ENCODE measurements around the gene GSAP. TPM values are rescaled to one million over a fixed set of nuclear protein-coding genes. Genes with fewer than 3 reads are reported as not detected.

GSAP gene
- total RNA-seq, 1 experiment from 2014 or later = 0.85 TPM

GRCh38 chr7:77450054-77450453, 33.9 kb upstream of the GSAP start:
- ChIA-PET CTCF (no interaction called here), POLR2A (no interaction called here)
- Histone ChIP-seq H3K9me3 (ENCODE audit: control insufficient read depth, insufficient read depth, low read depth, low read length) (no peaks in the 10 kb centered on the region), H3K36me3 (ENCODE audit: control insufficient read depth, insufficient read depth, low read length) (no peaks in the 10 kb centered on the region), H3K4me3 (ENCODE audit: low read depth in 2 of 2, low read length in 2 of 2) (no peak overlapping the region), H3K27me3 (ENCODE audit: control insufficient read depth, insufficient read depth, low read length) (no peaks in the 10 kb centered on the region), H3K4me1 (ENCODE audit: control insufficient read depth, insufficient read depth, low read length) (no peaks in the 10 kb centered on the region), H3K27ac (ENCODE audit: low read length) (no peak overlapping the region)
- intact Hi-C loops (cut with micrococcal nuclease; ENCODE audit: unreplicated experiment) = no loop called here
- BruUV-seq (replicated peaks) = no TSS peak
- ATAC-seq (no peak), DNase-seq (ENCODE audit: low read depth, low spot score) (no peak)
- in situ Hi-C loops (cut with HindIII; ENCODE audit: low pct_unique_long_range_greater_than_20kb, low sequenced_read_pairs) = no loop called here
- no peak for TF ChIP-seq REST (IDR thresholded peaks at IDR 0.05; ENCODE audit: insufficient read depth in 1 of 2, low read depth in 2 of 2, low read length in 1 of 2)

- CTCF ChIA-PET = no interaction called here
- BruUV-seq (replicated peaks) = no TSS peak
- no peaks in the 10 kb centered on the region for H3K4me1 ChIP-seq (ENCODE audit: control insufficient read depth, insufficient read depth, low read length)
- H3K36me3 ChIP-seq (ENCODE audit: control insufficient read depth, insufficient read depth, low read length) = no peaks in the 10 kb centered on the region
- no peak overlapping the region for H3K27ac ChIP-seq (ENCODE audit: low read length)
- H3K4me3 ChIP-seq (ENCODE audit: low read depth in 2 of 2, low read length in 2 of 2) = no peak overlapping the region
- intact Hi-C loops (cut with micrococcal nuclease; ENCODE audit: unreplicated experiment) (no loop called here), in situ Hi-C loops (cut with HindIII; ENCODE audit: low pct_unique_long_range_greater_than_20kb, low sequenced_read_pairs) (no loop called here)
- TF ChIP-seq SIN3A (IDR thresholded peaks at IDR 0.05; ENCODE audit: borderline replicate concordance, insufficient read depth, low read depth, low read length) = no peak
- no peak for TF ChIP-seq TCF7L2 (IDR thresholded peaks at IDR 0.05; ENCODE audit: low read depth, low read length)
- TF ChIP-seq REST (IDR thresholded peaks at IDR 0.05; ENCODE audit: insufficient read depth in 1 of 2, low read depth in 2 of 2, low read length in 1 of 2) = no peak
- TF ChIP-seq POLR2AphosphoS5 (IDR thresholded peaks at IDR 0.05; ENCODE audit: low read depth, low read length) = no peak
- TF ChIP-seq CTCF (IDR thresholded peaks at IDR 0.05) = no peak
- POLR2A ChIA-PET = no interaction called here
- H3K9me3 ChIP-seq (ENCODE audit: control insufficient read depth, insufficient read depth, low read depth, low read length) = no peaks in the 10 kb centered on the region
- DNase-seq (ENCODE audit: low read depth, low spot score) = no peak
- H3K27me3 ChIP-seq (ENCODE audit: control insufficient read depth, insufficient read depth, low read length) = no peaks in the 10 kb centered on the region
- no peak for ATAC-seq
These were observed 31.5 kb upstream of the GSAP start for GRCh38 chr7:77447616-77448015.

Data from Panc1 (cell line).